Stromal cell of bone marrow (primary cell): Measurements from ENCODE around the gene SAT2.
A peak's percentile ranks its signal among the peaks of the same experiment; 100 is the strongest.
"Not testable (repeated sequence)": the region's sequence is repeated elsewhere in the genome, so short reads cannot be mapped to it uniquely, and the experiment has no call there.

Source experiments
- DNase-seq: peaks from one replicate; pipeline ENCODE4 v3.0.0-alpha.2; 2012; ENCODE audit warnings: low read depth

SAT2 gene

DNA sequence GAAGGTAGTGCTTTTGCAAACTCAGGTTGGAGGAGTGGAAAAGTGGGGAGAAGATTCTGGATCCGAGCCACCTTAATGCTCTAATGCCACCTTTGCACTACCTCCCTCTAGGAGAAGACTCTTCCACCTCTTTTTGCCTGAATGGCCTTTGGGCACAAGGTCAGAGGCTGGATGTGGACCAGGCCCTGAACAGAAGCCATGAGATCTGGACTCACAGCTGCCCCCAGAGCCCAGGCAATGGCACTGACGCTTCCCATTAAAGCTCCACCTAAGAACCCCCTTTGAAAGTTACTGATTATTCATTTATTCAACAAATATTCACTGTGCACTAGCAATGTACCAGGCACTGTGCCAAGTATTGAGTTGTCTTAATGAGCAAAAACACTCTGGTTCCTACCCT is 5.5 kb upstream of the SAT2 start:
- no peak for DNase-seq

DNA sequence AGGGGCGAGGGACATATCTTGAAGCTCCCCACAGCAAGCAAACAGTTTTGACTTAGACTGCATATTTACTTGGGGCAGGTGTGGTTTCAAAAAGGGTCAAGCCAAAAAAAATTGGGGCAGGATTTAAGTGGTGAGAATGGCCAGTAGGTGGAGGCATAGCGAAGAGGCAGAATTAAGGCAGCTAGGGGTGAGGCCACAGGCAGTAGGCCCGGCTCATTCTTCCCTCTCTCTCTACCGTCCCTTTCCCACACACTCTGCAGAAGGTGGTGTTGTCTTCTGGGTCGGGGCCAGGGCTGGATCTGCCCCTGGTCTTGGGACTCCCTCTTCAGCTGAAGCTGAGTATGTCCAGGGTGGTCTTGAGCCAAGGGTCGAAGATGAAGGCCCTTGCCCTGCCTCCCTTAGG is 4.9 kb upstream of the SAT2 start:
- DNase-seq = no peak

- DNase-seq = no peak
These were observed 4.1 kb upstream of the SAT2 start for GRCh38 chr17:7631398-7632380.

DNA sequence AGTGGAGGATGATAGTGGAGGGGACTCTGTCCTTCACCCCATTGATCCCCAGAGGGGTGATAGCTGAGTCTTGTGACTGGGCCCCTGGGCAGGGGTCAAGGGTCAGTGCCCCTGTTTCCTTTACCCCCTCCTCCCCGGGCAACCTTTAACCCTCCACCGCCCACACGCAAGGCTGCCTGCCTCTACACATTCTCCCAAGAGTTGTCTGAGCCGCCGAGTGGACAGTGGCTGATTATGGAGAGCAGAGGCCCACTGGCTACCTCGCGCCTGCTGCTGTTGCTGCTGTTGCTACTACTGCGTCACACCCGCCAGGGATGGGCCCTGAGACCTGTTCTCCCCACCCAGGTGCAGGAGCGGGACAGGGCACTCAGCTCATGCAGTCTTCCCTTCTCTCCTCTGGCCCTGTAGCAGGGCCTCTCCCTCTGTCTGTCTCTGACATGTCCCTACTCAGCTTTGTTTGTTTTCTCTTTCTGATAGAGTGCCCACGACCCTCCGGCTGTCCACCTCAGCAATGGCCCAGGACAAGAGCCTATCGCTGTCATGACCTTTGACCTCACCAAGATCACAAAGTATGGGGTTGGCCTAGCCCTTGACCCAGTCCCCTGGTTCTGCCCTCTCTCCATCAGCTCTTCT is 2.4 kb upstream of the SAT2 start, which contains the start of gene SHBG:
Gene SHBG (plus strand): TSS at position 197 of the 633 bp plus-strand sequence. CDS start 38 bp downstream, at position 235.
- DNase-seq = no peak

DNA sequence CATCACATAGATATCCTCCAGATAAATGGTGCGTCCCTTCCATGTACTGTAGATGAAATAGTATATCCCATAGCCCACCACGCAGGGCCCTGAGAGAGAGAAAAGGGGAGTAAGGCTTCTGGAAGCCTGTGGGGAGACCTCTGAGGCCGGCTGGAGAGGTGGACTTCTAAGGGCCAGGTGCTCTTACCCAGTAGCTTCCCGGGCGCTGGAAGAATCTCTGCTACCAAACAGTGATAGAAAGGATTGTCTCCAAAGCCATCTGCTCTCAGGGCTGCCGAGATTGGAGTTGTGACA is 718 bp downstream of the SAT2 start:
- no peak for DNase-seq

- DNase-seq = no peak
These were observed 1.3 kb downstream of the SAT2 start for GRCh38 chr17:7626307-7626706.

DNA sequence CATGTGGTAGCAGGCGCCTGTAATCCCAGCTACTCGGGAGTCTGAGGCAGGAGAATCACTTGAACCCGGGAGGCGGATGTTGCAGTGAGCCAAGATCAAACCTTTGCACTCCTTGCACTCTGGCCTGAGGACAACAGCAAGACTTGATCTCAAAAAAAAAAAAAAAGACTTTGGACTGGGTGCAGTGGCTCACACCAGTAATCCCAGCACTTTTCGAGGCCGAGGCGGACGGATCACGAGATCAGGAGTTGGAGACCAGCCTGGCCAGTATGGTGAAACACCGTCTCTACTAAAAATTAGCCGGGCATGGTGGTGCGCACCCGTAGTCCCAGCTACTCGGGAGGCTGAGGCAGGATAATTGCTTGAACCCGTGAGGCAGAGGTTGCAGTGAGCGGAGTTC is 1.9 kb downstream of the SAT2 start:
- DNase-seq = not testable (repeated sequence)

DNA sequence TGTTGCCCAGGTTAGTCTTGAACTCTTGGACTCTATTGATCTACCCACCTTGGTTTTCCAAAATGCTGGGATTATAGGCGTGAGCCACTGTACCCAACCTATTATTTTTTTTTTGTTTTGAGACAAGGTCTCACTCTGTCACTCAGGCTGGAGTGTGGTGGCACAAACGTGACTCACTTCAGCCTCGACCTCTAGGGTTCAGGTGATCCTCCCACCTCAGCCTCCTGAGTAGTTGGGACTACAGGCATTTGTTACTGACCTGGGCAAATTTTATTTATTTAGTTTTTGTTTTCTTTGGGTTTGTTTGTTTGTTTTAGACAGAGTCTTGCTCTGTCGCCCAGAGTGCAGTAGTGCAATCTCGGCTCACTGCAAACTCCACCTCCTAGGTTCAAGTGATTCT is 4.0 kb downstream of the SAT2 start:
- DNase-seq = no peak

GRCh38 chr17:7620835-7621234 is 6.8 kb downstream of the SAT2 start:
- no peak for DNase-seq

GRCh38 chr17:7618608-7619007 is 9.0 kb downstream of the SAT2 start:
- DNase-seq = no peak

- DNase-seq = no peak
These were observed 12.3 kb downstream of the SAT2 start for GRCh38 chr17:7615265-7615747.

DNA sequence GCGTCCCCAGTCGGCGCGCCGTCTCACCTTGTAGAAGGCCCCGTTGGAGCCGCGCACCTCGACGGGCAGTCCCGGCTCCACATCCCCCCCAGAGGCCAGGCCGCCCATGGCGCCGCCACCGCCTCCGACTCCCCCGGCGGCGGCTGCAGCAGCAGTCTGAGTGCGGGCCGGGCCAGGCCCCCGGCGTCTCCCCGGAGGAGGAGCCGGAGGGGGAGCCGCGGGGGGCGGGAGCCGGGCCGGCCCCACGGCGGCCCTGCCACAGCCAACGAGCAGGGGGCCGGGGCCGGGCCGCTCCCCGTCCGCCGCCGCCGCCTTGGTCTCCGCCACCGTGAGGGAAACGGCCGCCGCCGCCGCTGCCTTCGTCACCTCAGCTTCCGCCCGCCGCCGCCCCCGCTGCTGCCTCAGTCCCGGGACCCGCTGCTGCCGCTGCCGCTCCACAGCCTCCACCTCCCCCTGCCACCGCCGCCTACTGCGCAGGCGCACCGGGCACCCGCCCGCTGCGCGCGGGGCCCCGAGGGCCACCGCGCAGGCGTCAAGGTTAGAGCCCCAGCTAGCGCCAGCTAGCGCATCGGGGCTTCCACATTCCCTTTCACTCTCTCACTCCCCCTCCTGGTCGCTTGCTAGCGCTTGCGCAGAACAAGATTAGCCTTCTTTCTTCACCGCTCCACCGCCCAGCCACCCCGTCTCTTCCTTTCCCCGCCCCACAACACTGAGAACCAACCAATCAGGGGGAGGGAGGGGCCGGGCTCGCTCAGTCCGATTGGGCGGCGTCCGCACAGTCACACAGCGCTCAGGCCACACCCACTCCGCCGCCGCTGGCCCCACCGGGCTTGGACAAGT is 13.0 kb downstream of the SAT2 start, which contains the start of gene FXR2:
Gene FXR2 (minus strand): TSS at position 473 of the 840 bp plus-strand sequence. CDS start 365 bp downstream, at position 108.
- peak; percentile 99 for DNase-seq

GRCh38 chr17:7613769-7614424 is 13.7 kb downstream of the SAT2 start:
- DNase-seq = no peak

GRCh38 chr17:7612294-7612640 is 15.4 kb downstream of the SAT2 start:
- DNase-seq = no peak

GRCh38 chr17:7611635-7612293 is 15.9 kb downstream of the SAT2 start:
- DNase-seq = no peak

GRCh38 chr17:7610641-7611040 is 17.0 kb downstream of the SAT2 start:
- no peak for DNase-seq

DNA sequence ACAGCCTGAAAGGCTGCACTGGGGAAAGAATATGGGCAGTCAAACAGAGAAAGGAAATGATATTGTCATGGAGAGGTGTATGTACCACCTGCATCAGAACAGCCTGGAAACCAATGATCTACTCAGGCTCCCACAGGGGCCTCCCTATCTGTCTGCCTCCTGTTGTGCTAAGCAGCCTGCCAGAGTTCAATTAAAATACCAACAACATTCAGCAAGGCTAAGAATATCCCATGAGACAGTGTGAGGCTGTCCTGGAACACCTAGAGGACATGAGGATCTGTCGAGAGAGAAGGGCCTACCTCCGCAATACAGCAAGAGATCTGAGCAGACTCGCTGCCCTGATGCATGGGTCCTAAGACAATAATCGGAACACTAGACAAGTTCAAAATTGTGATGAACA is 21.3 kb downstream of the SAT2 start:
- DNase-seq = no peak

DNA sequence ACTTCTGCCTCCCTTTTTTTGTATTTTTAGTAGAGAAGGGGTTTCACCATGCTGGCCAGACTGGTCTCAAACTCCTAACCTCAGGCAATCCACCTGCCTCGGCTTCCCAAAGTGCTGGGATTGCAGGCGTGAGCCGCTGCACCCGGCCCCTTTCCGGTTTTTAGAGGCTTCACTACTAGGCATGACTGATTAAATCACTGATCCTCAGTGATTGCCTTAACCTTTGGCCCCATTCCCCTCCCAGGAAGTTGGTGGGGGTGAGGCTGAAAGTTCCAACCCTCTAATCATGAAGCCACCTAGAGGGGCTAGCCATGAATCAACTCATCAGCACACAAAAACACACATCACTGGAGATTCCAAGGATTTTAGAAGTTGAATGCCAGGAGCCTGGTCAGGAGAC is 30.1 kb downstream of the SAT2 start:
- not testable (repeated sequence) for DNase-seq

DNA sequence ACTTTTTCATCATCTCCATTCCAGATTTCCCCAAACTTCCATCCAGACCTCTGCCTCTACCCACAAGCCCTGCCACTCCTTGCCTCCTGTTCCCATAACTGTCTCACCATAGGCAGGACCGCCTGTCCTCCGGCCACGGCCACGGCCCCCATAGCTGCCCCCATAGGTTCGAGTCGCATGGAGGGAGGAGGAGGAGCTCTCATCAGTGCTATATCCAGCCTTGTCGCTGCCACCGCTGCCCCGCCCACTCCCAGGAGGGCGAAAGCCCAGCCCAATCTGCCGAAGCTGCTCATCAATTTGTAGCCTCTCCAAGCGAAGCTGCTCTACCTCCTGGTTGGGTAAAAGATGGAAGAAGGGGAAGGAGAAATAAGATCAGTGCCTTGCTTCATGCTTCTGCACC is 34.3 kb downstream of the SAT2 start:
- no peak for DNase-seq

GRCh38 chr17:7592422-7593021 is 35.1 kb downstream of the SAT2 start:
- DNase-seq = no peak

GRCh38 chr17:7591596-7591995 is 36.0 kb downstream of the SAT2 start:
- no peak for DNase-seq
